Measurements from ENCODE around the gene APBA1. TPM values are rescaled to one million over a fixed set of nuclear protein-coding genes. Genes with fewer than 3 reads are reported as not detected.

Gene APBA1
- total and polyA plus RNA-seq, 2 donors (not counting 1 experiment from before 2014, with no cell fraction given), result 0.01 to 0.05 TPM

DNA sequence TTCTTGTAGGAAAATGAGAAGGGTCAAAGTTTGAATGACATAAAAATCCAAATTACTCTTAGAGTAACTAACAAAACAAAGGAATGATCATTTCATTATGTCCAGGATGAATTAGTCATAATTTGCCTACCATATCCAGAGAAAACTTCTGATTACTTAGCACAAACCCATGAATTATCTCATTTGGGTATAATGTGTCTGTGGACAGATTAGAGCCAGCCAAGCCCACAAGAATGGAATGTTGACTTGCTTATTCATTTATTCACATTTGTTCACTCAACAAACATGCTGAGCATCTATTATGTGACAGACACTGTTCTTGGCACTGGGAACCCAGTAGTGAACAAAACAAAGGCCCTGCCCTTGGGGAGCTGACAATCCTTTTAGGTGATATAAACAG is 87.4 kb downstream of the APBA1 start:
- H3K4me3 ChIP-seq (ENCODE audit: control extremely low read depth in 1 of 5, extremely low read depth in 1 of 5, insufficient read depth in 1 of 5, low read depth in 2 of 5, low read length in 4 of 5), result no peak overlapping the region
- CTCF ChIA-PET, result interaction anchor here (1.1 kb wide), 1 partner anchor 334 kb away, joined by 3 read pairs; no protein-coding TSS in a partner anchor
- DNase-seq (no peak), ATAC-seq (ENCODE audit: low read depth) (no peak)
- H3K27ac Mint-ChIP-seq, result no peak overlapping the region
- no peak overlapping the region for H2AFZ ChIP-seq (ENCODE audit: insufficient read depth, low read depth, low read length, poor library complexity, severe bottlenecking)
- H3K9me3 Mint-ChIP-seq (ENCODE audit: insufficient read depth), result no peaks in the 10 kb centered on the region
- peaks cover 11% of the 10 kb centered on the region for H3K27me3 Mint-ChIP-seq
- H4K20me1 ChIP-seq (ENCODE audit: control insufficient read depth, insufficient read depth, low read length, poor library complexity, severe bottlenecking), result no peaks in the 10 kb centered on the region
- no peaks in the 10 kb centered on the region for H3K9me3 ChIP-seq (ENCODE audit: control extremely low read depth in 1 of 3, control insufficient read depth in 2 of 3, insufficient read depth in 1 of 3, low read length in 2 of 3)
- TF ChIP-seq EZH2 (IDR thresholded peaks at IDR 0.05; ENCODE audit: borderline replicate concordance, insufficient read depth, low read depth, low read length, poor library complexity, severe bottlenecking), result no peak
- TF ChIP-seq, protein P1, sequence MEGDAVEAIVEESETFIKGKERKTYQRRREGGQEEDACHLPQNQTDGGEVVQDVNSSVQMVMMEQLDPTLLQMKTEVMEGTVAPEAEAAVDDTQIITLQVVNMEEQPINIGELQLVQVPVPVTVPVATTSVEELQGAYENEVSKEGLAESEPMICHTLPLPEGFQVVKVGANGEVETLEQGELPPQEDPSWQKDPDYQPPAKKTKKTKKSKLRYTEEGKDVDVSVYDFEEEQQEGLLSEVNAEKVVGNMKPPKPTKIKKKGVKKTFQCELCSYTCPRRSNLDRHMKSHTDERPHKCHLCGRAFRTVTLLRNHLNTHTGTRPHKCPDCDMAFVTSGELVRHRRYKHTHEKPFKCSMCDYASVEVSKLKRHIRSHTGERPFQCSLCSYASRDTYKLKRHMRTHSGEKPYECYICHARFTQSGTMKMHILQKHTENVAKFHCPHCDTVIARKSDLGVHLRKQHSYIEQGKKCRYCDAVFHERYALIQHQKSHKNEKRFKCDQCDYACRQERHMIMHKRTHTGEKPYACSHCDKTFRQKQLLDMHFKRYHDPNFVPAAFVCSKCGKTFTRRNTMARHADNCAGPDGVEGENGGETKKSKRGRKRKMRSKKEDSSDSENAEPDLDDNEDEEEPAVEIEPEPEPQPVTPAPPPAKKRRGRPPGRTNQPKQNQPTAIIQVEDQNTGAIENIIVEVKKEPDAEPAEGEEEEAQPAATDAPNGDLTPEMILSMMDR (IDR thresholded peaks at IDR 0.05), result no peak
- H3K4me1 ChIP-seq (ENCODE audit: control insufficient read depth in 2 of 2, insufficient read depth in 2 of 2, low read length in 2 of 2), result no peaks in the 10 kb centered on the region
- no peaks in the 10 kb centered on the region for H3K36me3 ChIP-seq (replicated peaks in 1 of 2; ENCODE audit: control extremely low read depth in 1 of 2, control insufficient read depth in 1 of 2, extremely low read depth in 1 of 2, insufficient read depth in 2 of 2, low read length in 1 of 2)
- no peak overlapping the region for H3K4me2 ChIP-seq (replicated peaks; ENCODE audit: low read depth, low read length, poor library complexity, severe bottlenecking)
- no peak overlapping the region for H3K27ac ChIP-seq (ENCODE audit: low read length in 2 of 2)
- H3K27me3 ChIP-seq (replicated peaks in 1 of 4; ENCODE audit: control extremely low read depth in 1 of 4, control insufficient read depth in 3 of 4, insufficient read depth in 4 of 4, low read length in 3 of 4), result no peaks in the 10 kb centered on the region
- H3K4me3 Mint-ChIP-seq, result no peak overlapping the region
- no peak overlapping the region for H3K9ac ChIP-seq (ENCODE audit: low read length)
- POLR2A ChIA-PET, result no interaction called here
- intact Hi-C loops (cut with micrococcal nuclease), result no loop called here
- no peaks in the 10 kb centered on the region for H3K79me2 ChIP-seq (ENCODE audit: control insufficient read depth, insufficient read depth, low read length)
- H3K4me1 Mint-ChIP-seq, result peaks cover 2% of the 10 kb centered on the region

DNA sequence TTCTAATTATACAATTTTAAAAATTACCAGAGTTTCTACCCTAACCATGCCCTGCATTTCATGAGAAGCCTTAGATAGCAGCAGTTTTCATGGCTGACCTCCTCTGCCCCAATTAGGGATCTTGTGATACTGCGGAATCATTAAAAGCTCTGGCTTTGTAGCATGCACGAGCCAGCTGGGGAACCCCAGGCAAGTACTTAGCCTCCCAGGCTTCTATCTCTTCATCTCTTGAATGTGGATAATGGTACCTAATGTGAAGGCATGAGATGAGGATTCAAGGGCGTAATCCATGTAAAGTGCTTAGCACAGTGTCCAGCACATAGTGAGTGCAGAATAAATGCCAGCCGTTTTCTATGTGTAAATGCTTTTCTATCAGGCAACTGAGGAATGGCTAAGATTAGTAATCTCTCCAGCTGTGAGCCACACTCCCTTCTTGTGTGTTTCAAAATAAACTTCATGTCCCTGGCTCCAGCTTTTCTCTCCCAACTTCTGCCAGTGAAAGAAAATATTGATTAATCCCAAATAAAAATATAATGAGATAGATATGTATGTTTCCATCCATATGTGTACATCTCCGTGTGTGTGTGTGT is 88.4 kb downstream of the APBA1 start:
- no peaks in the 10 kb centered on the region for H3K36me3 ChIP-seq (replicated peaks in 1 of 2; ENCODE audit: control extremely low read depth in 1 of 2, control insufficient read depth in 1 of 2, extremely low read depth in 1 of 2, insufficient read depth in 2 of 2, low read length in 1 of 2)
- POLR2A ChIA-PET, result no interaction called here
- no peaks in the 10 kb centered on the region for H3K4me1 ChIP-seq (ENCODE audit: control insufficient read depth in 2 of 2, insufficient read depth in 2 of 2, low read length in 2 of 2)
- no peak overlapping the region for H3K9ac ChIP-seq (ENCODE audit: low read length)
- H3K4me1 Mint-ChIP-seq, result peaks cover 2% of the 10 kb centered on the region
- intact Hi-C loops (cut with micrococcal nuclease), result no loop called here
- no peak overlapping the region for H3K27ac Mint-ChIP-seq
- H2AFZ ChIP-seq (ENCODE audit: insufficient read depth, low read depth, low read length, poor library complexity, severe bottlenecking), result no peak overlapping the region
- 93% methylated on average over 3 of the region's 5 CpGs for WGBS (ENCODE audit: insufficient coverage)
- no peaks in the 10 kb centered on the region for H3K9me3 ChIP-seq (ENCODE audit: control extremely low read depth in 1 of 3, control insufficient read depth in 2 of 3, insufficient read depth in 1 of 3, low read length in 2 of 3)
- TF ChIP-seq, protein P1 (IDR thresholded peaks at IDR 0.05), result no peak
- no peak for TF ChIP-seq EZH2 (IDR thresholded peaks at IDR 0.05; ENCODE audit: borderline replicate concordance, insufficient read depth, low read depth, low read length, poor library complexity, severe bottlenecking)
- CTCF ChIA-PET, result no interaction called here
- no peaks in the 10 kb centered on the region for H3K79me2 ChIP-seq (ENCODE audit: control insufficient read depth, insufficient read depth, low read length)
- H3K4me3 Mint-ChIP-seq, result no peak overlapping the region
- H3K27me3 ChIP-seq (replicated peaks in 1 of 4; ENCODE audit: control extremely low read depth in 1 of 4, control insufficient read depth in 3 of 4, insufficient read depth in 4 of 4, low read length in 3 of 4), result no peaks in the 10 kb centered on the region
- no peak overlapping the region for H3K27ac ChIP-seq (ENCODE audit: low read length in 2 of 2)
- ATAC-seq (ENCODE audit: low read depth) (no peak), DNase-seq (no peak)
- no peak overlapping the region for H3K4me2 ChIP-seq (replicated peaks; ENCODE audit: low read depth, low read length, poor library complexity, severe bottlenecking)
- H3K9me3 Mint-ChIP-seq (ENCODE audit: insufficient read depth), result no peaks in the 10 kb centered on the region
- H3K4me3 ChIP-seq (ENCODE audit: control extremely low read depth in 1 of 5, extremely low read depth in 1 of 5, insufficient read depth in 1 of 5, low read depth in 2 of 5, low read length in 4 of 5), result no peak overlapping the region
- H3K27me3 Mint-ChIP-seq, result peaks cover 12% of the 10 kb centered on the region
- no peaks in the 10 kb centered on the region for H4K20me1 ChIP-seq (ENCODE audit: control insufficient read depth, insufficient read depth, low read length, poor library complexity, severe bottlenecking)

All from B cell (primary cell).